ENCODE results near the gene NPRL2.

The NPRL2 gene

GRCh38 chr3:50324351-50325112, 26.0 kb downstream of the NPRL2 start:
- no peak overlapping the region for H3K4me3 ChIP-seq (ENCODE audit: insufficient read length, low read depth)
- peaks cover 57% of the 10 kb centered on the region for H3K36me3 ChIP-seq (ENCODE audit: insufficient read depth, insufficient read length, low read length)
- H3K9ac ChIP-seq (ENCODE audit: insufficient read length, low read depth) = no peak overlapping the region
- TF ChIP-seq SUZ12 (IDR thresholded peaks at IDR 0.05; ENCODE audit: extremely low read depth, insufficient read depth, insufficient read length) = no peak
- DNase-seq (ENCODE audit: low read depth, low spot score) = peak; percentile 75
- H3K27me3 ChIP-seq (ENCODE audit: insufficient read depth, insufficient read length) = no peaks in the 10 kb centered on the region
- H3K9me3 ChIP-seq (ENCODE audit: insufficient read depth, low read length) = no peaks in the 10 kb centered on the region
- peaks cover 32% of the 10 kb centered on the region for H3K4me1 ChIP-seq (ENCODE audit: insufficient read depth, insufficient read length)

- Histone ChIP-seq H3K4me1 (ENCODE audit: insufficient read depth, insufficient read length) (peaks cover 38% of the 10 kb centered on the region), H3K9ac (ENCODE audit: insufficient read length, low read depth) (no peak overlapping the region), H3K36me3 (ENCODE audit: insufficient read depth, insufficient read length, low read length) (peaks cover 59% of the 10 kb centered on the region), H3K4me3 (ENCODE audit: insufficient read length, low read depth) (no peak overlapping the region), H3K9me3 (ENCODE audit: insufficient read depth, low read length) (no peaks in the 10 kb centered on the region), H3K27me3 (ENCODE audit: insufficient read depth, insufficient read length) (no peaks in the 10 kb centered on the region)
- DNase-seq (ENCODE audit: low read depth, low spot score) = no peak
- TF ChIP-seq SUZ12 (IDR thresholded peaks at IDR 0.05; ENCODE audit: extremely low read depth, insufficient read depth, insufficient read length) (no peak), ZNF274 (IDR thresholded peaks at IDR 0.05; ENCODE audit: low read depth, low read length) (no peak), YY1 (IDR thresholded peaks at IDR 0.05; ENCODE audit: insufficient read depth, insufficient read length) (no peak)
Observed at GRCh38 chr3:50323614-50324199, 26.9 kb downstream of the NPRL2 start.

GRCh38 chr3:50323092-50323600, 27.4 kb downstream of the NPRL2 start:
- no peak for DNase-seq (ENCODE audit: low read depth, low spot score)

GRCh38 chr3:50322386-50323091, 28.0 kb downstream of the NPRL2 start, which contains the start of gene HYAL2:
Gene HYAL2 (minus strand): TSS chr3:50322745. CDS start chr3:50320489, 2,256 bp downstream.
- Histone ChIP-seq H3K9me3 (ENCODE audit: insufficient read depth, low read length) (no peaks in the 10 kb centered on the region), H3K4me1 (ENCODE audit: insufficient read depth, insufficient read length) (peaks cover 49% of the 10 kb centered on the region), H3K9ac (ENCODE audit: insufficient read length, low read depth) (peak within 1 kb of the TSS; percentile 99), H3K4me3 (ENCODE audit: insufficient read length, low read depth) (peak within 1 kb of the TSS; percentile 87), H3K36me3 (ENCODE audit: insufficient read depth, insufficient read length, low read length) (peaks cover 71% of the 10 kb centered on the region), H3K27me3 (ENCODE audit: insufficient read depth, insufficient read length) (no peaks in the 10 kb centered on the region)
- no peak for DNase-seq (ENCODE audit: low read depth, low spot score)
- TF ChIP-seq SUZ12 (IDR thresholded peaks at IDR 0.05; ENCODE audit: extremely low read depth, insufficient read depth, insufficient read length) = no peak

More at GRCh38 chr3:50323092-50323600, 27.4 kb downstream of the NPRL2 start:
- Histone ChIP-seq H3K4me1 (ENCODE audit: insufficient read depth, insufficient read length) (peaks cover 44% of the 10 kb centered on the region), H3K27me3 (ENCODE audit: insufficient read depth, insufficient read length) (no peaks in the 10 kb centered on the region), H3K4me3 (ENCODE audit: insufficient read length, low read depth) (peak overlapping the region; percentile 74), H3K9ac (ENCODE audit: insufficient read length, low read depth) (peak overlapping the region; percentile 99), H3K36me3 (ENCODE audit: insufficient read depth, insufficient read length, low read length) (peaks cover 65% of the 10 kb centered on the region), H3K9me3 (ENCODE audit: insufficient read depth, low read length) (no peaks in the 10 kb centered on the region)
- TF ChIP-seq YY1 (IDR thresholded peaks at IDR 0.05; ENCODE audit: insufficient read depth, insufficient read length) (no peak), SUZ12 (IDR thresholded peaks at IDR 0.05; ENCODE audit: extremely low read depth, insufficient read depth, insufficient read length) (no peak), ZNF274 (IDR thresholded peaks at IDR 0.05; ENCODE audit: low read depth, low read length) (no peak)

- no peak for TF ChIP-seq SUZ12 (IDR thresholded peaks at IDR 0.05; ENCODE audit: extremely low read depth, insufficient read depth, insufficient read length)
- no peak for TF ChIP-seq YY1 (IDR thresholded peaks at IDR 0.05; ENCODE audit: insufficient read depth, insufficient read length)
- no peak for TF ChIP-seq ZNF274 (IDR thresholded peaks at IDR 0.05; ENCODE audit: low read depth, low read length)
- Histone ChIP-seq H3K4me1 (ENCODE audit: insufficient read depth, insufficient read length) (peaks cover 53% of the 10 kb centered on the region), H3K4me3 (ENCODE audit: insufficient read length, low read depth) (peak overlapping the region; percentile 74), H3K9me3 (ENCODE audit: insufficient read depth, low read length) (no peaks in the 10 kb centered on the region), H3K27me3 (ENCODE audit: insufficient read depth, insufficient read length) (no peaks in the 10 kb centered on the region), H3K9ac (ENCODE audit: insufficient read length, low read depth) (peak overlapping the region; percentile 99), H3K36me3 (ENCODE audit: insufficient read depth, insufficient read length, low read length) (peaks cover 75% of the 10 kb centered on the region)
- no peak for DNase-seq (ENCODE audit: low read depth, low spot score)
Observed at GRCh38 chr3:50322115-50322385, 28.5 kb downstream of the NPRL2 start.

GRCh38 chr3:50321336-50322114, 29.1 kb downstream of the NPRL2 start:
- Histone ChIP-seq H3K36me3 (ENCODE audit: insufficient read depth, insufficient read length, low read length) (peaks cover 73% of the 10 kb centered on the region), H3K9ac (ENCODE audit: insufficient read length, low read depth) (peak overlapping the region; percentile 99), H3K27me3 (ENCODE audit: insufficient read depth, insufficient read length) (no peaks in the 10 kb centered on the region), H3K4me1 (ENCODE audit: insufficient read depth, insufficient read length) (peaks cover 57% of the 10 kb centered on the region), H3K9me3 (ENCODE audit: insufficient read depth, low read length) (no peaks in the 10 kb centered on the region), H3K4me3 (ENCODE audit: insufficient read length, low read depth) (peak overlapping the region; percentile 87)
- TF ChIP-seq YY1 (IDR thresholded peaks at IDR 0.05; ENCODE audit: insufficient read depth, insufficient read length) = no peak
- TF ChIP-seq ZNF274 (IDR thresholded peaks at IDR 0.05; ENCODE audit: low read depth, low read length) = no peak
- TF ChIP-seq SUZ12 (IDR thresholded peaks at IDR 0.05; ENCODE audit: extremely low read depth, insufficient read depth, insufficient read length) = no peak
- peak; percentile 87 for DNase-seq (ENCODE audit: low read depth, low spot score)

Data from NT2/D1 (cell line).